DMS53 treated with DMSO at 0.1 percent for 48 hours (cell line): ENCODE results near the gene NUCB1.
A peak's percentile ranks its signal among the peaks of the same experiment; 100 is the strongest.
"Not testable (repeated sequence)": the region's sequence is repeated elsewhere in the genome, so short reads cannot be mapped to it uniquely, and the experiment has no call there.

Experiments used
- DNase-seq: peaks from one replicate; lab custom pipeline; 2025; ENCODE audit not compliant: unreplicated experiment; lab: John Stamatoyannopoulos, UW

Gene NUCB1

GRCh38 chr19:48899781-48900476 is at the start of gene NUCB1:
Gene NUCB1, plus strand, starts transcription at chr19:48900312. Its CDS starts 485 bp downstream, at chr19:48900797.
- peak; percentile 92 for DNase-seq

GRCh38 chr19:48852292-48852691 is 47.8 kb upstream of the NUCB1 start:
- no peak for DNase-seq

- DNase-seq, result no peak
Observed at GRCh38 chr19:48853483-48853882, 46.6 kb upstream of the NUCB1 start.

- no peak for DNase-seq
Observed at GRCh38 chr19:48854103-48854502, 46.0 kb upstream of the NUCB1 start.

GRCh38 chr19:48856921-48857320 is 43.2 kb upstream of the NUCB1 start:
- no peak for DNase-seq

GRCh38 chr19:48858984-48859710 is 41.0 kb upstream of the NUCB1 start:
- DNase-seq, result no peak

GRCh38 chr19:48859711-48860572 is 40.2 kb upstream of the NUCB1 start:
- no peak for DNase-seq

GRCh38 chr19:48861313-48861712 is 38.8 kb upstream of the NUCB1 start:
- no peak for DNase-seq

GRCh38 chr19:48862827-48863226 is 37.3 kb upstream of the NUCB1 start:
- no peak for DNase-seq

GRCh38 chr19:48866692-48867091 is 33.4 kb upstream of the NUCB1 start:
- no peak for DNase-seq

- DNase-seq, result no peak
Observed at GRCh38 chr19:48867123-48867745, 32.9 kb upstream of the NUCB1 start.

- DNase-seq, result no peak
Observed at GRCh38 chr19:48867746-48868113, 32.4 kb upstream of the NUCB1 start.

- DNase-seq, result no peak
Observed at GRCh38 chr19:48868114-48868886, 31.8 kb upstream of the NUCB1 start, which contains the start of gene PLEKHA4. Gene PLEKHA4, minus strand, starts transcription at chr19:48868617. Its CDS starts 997 bp downstream, at chr19:48867620.

- no peak for DNase-seq
Observed at GRCh38 chr19:48870048-48870447, 30.1 kb upstream of the NUCB1 start.

- DNase-seq, result not testable (repeated sequence)
Observed at GRCh38 chr19:48871471-48872181, 28.5 kb upstream of the NUCB1 start.

GRCh38 chr19:48872182-48872883 is 27.8 kb upstream of the NUCB1 start, which contains the start of gene PPP1R15A:
Gene PPP1R15A, plus strand, starts transcription at chr19:48872421. Its CDS starts 813 bp downstream, at chr19:48873234.
- peak; percentile 96 for DNase-seq

GRCh38 chr19:48872884-48873475 is 27.1 kb upstream of the NUCB1 start:
- peak; percentile 81 for DNase-seq

GRCh38 chr19:48873476-48874302 is 26.4 kb upstream of the NUCB1 start:
- DNase-seq, result no peak
